ENCODE measurements around the gene HOXB2. TPM values are rescaled to one million over a fixed set of nuclear protein-coding genes. Genes with fewer than 3 reads are reported as not detected.

The HOXB2 gene
- total RNA-seq, 1 donor from 2014 or later = 2.9 TPM

- no peaks in the 10 kb centered on the region for H3K9me3 Mint-ChIP-seq
- peaks cover 27% of the 10 kb centered on the region for H3K4me1 Mint-ChIP-seq
- peak overlapping the region; percentile 2 for H3K27ac Mint-ChIP-seq
- TF ChIP-seq CTCF (IDR thresholded peaks at IDR 0.05) = no peak
- intact Hi-C loops (cut with micrococcal nuclease) = no loop called here
- peaks cover 1% of the 10 kb centered on the region for H3K36me3 Mint-ChIP-seq (ENCODE audit: low read depth)
- peaks cover 26% of the 10 kb centered on the region for H3K27me3 Mint-ChIP-seq
- CTCF ChIA-PET = no interaction called here
- ATAC-seq (ENCODE audit: low read depth) = no peak
- H3K4me3 Mint-ChIP-seq = no peak overlapping the region
- no peak for DNase-seq
- POLR2A ChIA-PET = interaction anchor here (0.7 kb wide), 1 partner anchor 577 kb away, joined by 4 read pairs; no protein-coding TSS in a partner anchor
Observed at GRCh38 chr17:48546924-48547807, 2.3 kb upstream of the HOXB2 start.

GRCh38 chr17:48546137-48546923, 1.4 kb upstream of the HOXB2 start:
- ChIA-PET POLR2A (no interaction called here), CTCF (no interaction called here)
- DNase-seq (no peak), ATAC-seq (ENCODE audit: low read depth) (no peak)
- Mint-ChIP-seq H3K27me3 (peaks cover 29% of the 10 kb centered on the region), H3K4me1 (peaks cover 35% of the 10 kb centered on the region), H3K4me3 (no peak overlapping the region), H3K9me3 (no peaks in the 10 kb centered on the region), H3K36me3 (ENCODE audit: low read depth) (peaks cover 5% of the 10 kb centered on the region), H3K27ac (no peak overlapping the region)
- intact Hi-C loops (cut with micrococcal nuclease) = no loop called here
- no peak for TF ChIP-seq CTCF (IDR thresholded peaks at IDR 0.05)

GRCh38 chr17:48545539-48545938, 630 bp upstream of the HOXB2 start:
- Mint-ChIP-seq H3K4me1 (peaks cover 40% of the 10 kb centered on the region), H3K27me3 (peaks cover 31% of the 10 kb centered on the region), H3K27ac (no peak overlapping the region), H3K4me3 (peak overlapping the region; percentile 19), H3K9me3 (no peaks in the 10 kb centered on the region), H3K36me3 (ENCODE audit: low read depth) (peaks cover 5% of the 10 kb centered on the region)
- POLR2A ChIA-PET = no interaction called here
- intact Hi-C loops (cut with micrococcal nuclease) = no loop called here
- ATAC-seq (ENCODE audit: low read depth) (no peak), DNase-seq (no peak)
- TF ChIP-seq CTCF (IDR thresholded peaks at IDR 0.05) = no peak
- CTCF ChIA-PET = no interaction called here

GRCh38 chr17:48544349-48545021, 424 bp downstream of the HOXB2 start:
- Mint-ChIP-seq H3K36me3 (ENCODE audit: low read depth) (peaks cover 5% of the 10 kb centered on the region), H3K27ac (peak overlapping the region; percentile 82), H3K27me3 (peaks cover 37% of the 10 kb centered on the region), H3K9me3 (no peaks in the 10 kb centered on the region), H3K4me1 (peaks cover 40% of the 10 kb centered on the region), H3K4me3 (peak overlapping the region; percentile 88)
- DNase-seq (no peak), ATAC-seq (ENCODE audit: low read depth) (no peak)
- intact Hi-C loops (cut with micrococcal nuclease) = loop anchor here (5.0 kb wide), 1 partner anchor 1133 kb away; the partner anchor contains the start of gene SPOP
- CTCF ChIA-PET = no interaction called here
- POLR2A ChIA-PET = interaction anchor here (0.6 to 1.5 kb wide), 4 partner anchors 32 to 777 kb away, joined by 3 to 4 read pairs (median 3); partner anchors contain the start of gene NFE2L1
- no peak for TF ChIP-seq CTCF (IDR thresholded peaks at IDR 0.05)

All from activated B cell treated with CpG ODN at 0.5 μM for 24 hours (primary cell).